ENCODE results near the gene ROS1. TPM values are rescaled to one million over a fixed set of nuclear protein-coding genes. Genes with fewer than 3 reads are reported as not detected.

ROS1 gene
- total RNA-seq, 1 experiment from 2014 or later = 63.0 TPM

DNA sequence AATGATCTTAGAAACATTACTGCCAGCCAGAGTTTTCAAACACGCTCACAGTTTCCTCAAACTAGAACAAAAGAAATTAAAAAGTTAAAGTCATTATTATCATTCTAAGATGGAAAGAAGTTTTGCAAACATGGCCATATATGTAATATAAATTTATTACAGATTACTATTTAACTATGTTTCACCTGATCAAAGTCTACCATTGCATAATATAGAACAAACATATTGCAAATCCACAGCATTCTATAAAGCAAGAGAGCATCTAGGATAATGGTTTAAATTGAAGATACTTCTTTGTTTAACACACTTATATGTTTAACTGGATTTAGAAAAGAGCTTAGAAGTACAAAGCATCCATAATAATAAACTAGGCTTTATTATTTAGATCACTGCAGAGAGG is 30.5 kb upstream of the ROS1 start:
- DNase-seq (ENCODE audit: unreplicated experiment) = no peak
- ChIA-PET CTCF (interaction anchor here (0.8 to 2.2 kb wide), 2 partner anchors 10 to 12 kb away, joined by 3 to 8 read pairs; no protein-coding TSS in a partner anchor), POLR2A (interaction anchor here (0.9 to 1.2 kb wide), 2 partner anchors 12 to 14 kb away, joined by 3 to 4 read pairs; no protein-coding TSS in a partner anchor)
- Mint-ChIP-seq H3K9me3 (ENCODE audit: unreplicated experiment) (no peaks in the 10 kb centered on the region), H3K36me3 (ENCODE audit: insufficient read depth, unreplicated experiment) (peaks cover 6% of the 10 kb centered on the region), H3K4me1 (ENCODE audit: insufficient read depth, unreplicated experiment) (peaks cover 9% of the 10 kb centered on the region), H3K27me3 (ENCODE audit: insufficient read depth, unreplicated experiment) (no peaks in the 10 kb centered on the region), H3K27ac (ENCODE audit: low read depth, unreplicated experiment) (no peak overlapping the region), H3K4me3 (ENCODE audit: unreplicated experiment) (no peak overlapping the region)
- no peak for TF ChIP-seq CTCF (IDR thresholded peaks at IDR 0.05; ENCODE audit: unreplicated experiment)
- BruUV-seq (replicated peaks) = no TSS peak
- intact Hi-C loops (cut with micrococcal nuclease) = no loop called here

GRCh38 chr6:117451671-117452070 is 25.9 kb upstream of the ROS1 start:
- POLR2A ChIA-PET = interaction anchor here (1.0 to 1.8 kb wide), 5 partner anchors 10 to 44 kb away, joined by 3 to 10 read pairs (median 5); partner anchors contain the start of gene DCBLD1
- Mint-ChIP-seq H3K27ac (ENCODE audit: low read depth, unreplicated experiment) (peak overlapping the region; percentile 82), H3K4me1 (ENCODE audit: insufficient read depth, unreplicated experiment) (peaks cover 38% of the 10 kb centered on the region), H3K36me3 (ENCODE audit: insufficient read depth, unreplicated experiment) (peaks cover 12% of the 10 kb centered on the region), H3K27me3 (ENCODE audit: insufficient read depth, unreplicated experiment) (no peaks in the 10 kb centered on the region), H3K9me3 (ENCODE audit: unreplicated experiment) (no peaks in the 10 kb centered on the region), H3K4me3 (ENCODE audit: unreplicated experiment) (peak overlapping the region; percentile 18)
- no peak for TF ChIP-seq CTCF (IDR thresholded peaks at IDR 0.05; ENCODE audit: unreplicated experiment)
- no TSS peak for BruUV-seq (replicated peaks)
- intact Hi-C loops (cut with micrococcal nuclease) = loop anchor here (5.0 kb wide), 3 partner anchors 46 to 381 kb away; no protein-coding TSS in a partner anchor
- DNase-seq (ENCODE audit: unreplicated experiment) = peak; percentile 68
- CTCF ChIA-PET = interaction anchor here (0.5 to 5.4 kb wide), 13 partner anchors 8 to 1472 kb away, joined by 3 to 98 read pairs (median 5); no protein-coding TSS in a partner anchor

DNA sequence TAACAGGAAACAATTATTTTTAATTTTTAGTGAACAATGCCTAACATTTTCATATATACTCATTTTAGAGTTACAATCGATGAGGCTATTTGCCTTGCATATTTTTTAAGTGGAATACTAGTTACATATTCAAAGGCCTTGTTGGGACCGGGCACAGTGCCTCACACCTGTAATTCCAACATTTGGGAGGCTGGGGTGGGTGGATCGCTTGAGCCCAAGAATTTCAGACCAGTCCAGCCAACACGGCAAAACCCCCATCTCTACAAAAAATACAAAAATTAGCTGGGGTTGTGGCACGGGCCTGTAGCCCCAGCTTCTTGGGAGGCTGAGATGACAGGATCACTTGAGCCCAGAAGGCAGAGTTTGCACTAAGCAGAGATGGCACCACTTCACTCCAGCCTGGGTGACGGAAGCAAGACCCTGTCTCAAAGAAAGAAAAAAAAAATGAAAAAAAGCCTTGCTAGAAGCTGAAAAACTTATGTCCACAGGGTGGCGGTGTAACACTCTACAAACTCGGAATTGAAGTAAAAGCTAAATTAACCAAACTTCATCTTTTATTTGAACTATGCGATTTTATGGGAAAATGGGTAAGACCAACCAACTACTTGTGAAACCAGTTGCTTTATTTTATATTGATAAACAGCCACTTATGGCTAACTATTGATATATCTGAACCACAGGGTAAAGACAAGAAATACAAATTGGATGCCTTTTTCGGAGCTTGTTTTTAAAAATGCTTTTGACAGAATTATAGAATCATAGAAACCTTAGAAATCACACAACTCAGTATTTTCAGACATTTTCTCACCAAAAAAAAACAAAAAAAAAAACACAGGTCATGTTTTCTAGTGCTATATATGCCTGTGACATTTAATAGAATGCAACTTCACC is 24.1 kb upstream of the ROS1 start:
- peak; percentile 78 for DNase-seq (ENCODE audit: unreplicated experiment)
- H3K36me3 Mint-ChIP-seq (ENCODE audit: insufficient read depth, unreplicated experiment) = peaks cover 12% of the 10 kb centered on the region
- intact Hi-C loops (cut with micrococcal nuclease) = loop anchor here (1.0 to 10.0 kb wide), 9 partner anchors 8 to 383 kb away; partner anchors contain the start of gene NUS1
- peak overlapping the region; percentile 82 for H3K27ac Mint-ChIP-seq (ENCODE audit: low read depth, unreplicated experiment)
- H3K27me3 Mint-ChIP-seq (ENCODE audit: insufficient read depth, unreplicated experiment) = no peaks in the 10 kb centered on the region
- CTCF ChIA-PET = interaction anchor here (0.5 to 5.4 kb wide), 53 partner anchors 9 to 1416 kb away, joined by 3 to 98 read pairs (median 4); partner anchors contain the start of genes GOPC and ROS1
- H3K4me3 Mint-ChIP-seq (ENCODE audit: unreplicated experiment) = no peak overlapping the region
- peak; percentile 65 for TF ChIP-seq CTCF (IDR thresholded peaks at IDR 0.05; ENCODE audit: unreplicated experiment)
- peaks cover 43% of the 10 kb centered on the region for H3K4me1 Mint-ChIP-seq (ENCODE audit: insufficient read depth, unreplicated experiment)
- H3K9me3 Mint-ChIP-seq (ENCODE audit: unreplicated experiment) = no peaks in the 10 kb centered on the region
- BruUV-seq (replicated peaks) = no TSS peak
- POLR2A ChIA-PET = interaction anchor here (0.6 to 4.0 kb wide), 30 partner anchors 8 to 410 kb away, joined by 3 to 69 read pairs (median 4); partner anchors contain the start of genes DCBLD1, GOPC and ROS1
